CD14-positive monocyte (primary cell): Measurements from ENCODE around the gene GRK7. TPM values are rescaled to one million over a fixed set of nuclear protein-coding genes. Genes with fewer than 3 reads are reported as not detected.

Experiments used
- DNase-seq, 3 donors: peaks; one replicate each; pipeline ENCODE4 v3.0.0-alpha.2; 2011 to 2022
- H2AFZ ChIP-seq: 2 replicates; pipeline ENCODE4 v1.6.0; 2012; ENCODE audit warnings: mild to moderate bottlenecking, low read depth, low read length, inconsistent platforms; ENCODE audit not compliant: insufficient read depth, poor library complexity, severe bottlenecking
- H3K27ac ChIP-seq, 2 donors: 1 replicate in 1 of 2; 2 replicates in 1 of 2; pipeline ENCODE4 v1.5.1; 2012 to 2013; ENCODE audit warnings: low read length in 2 of 2, control low read depth in 1 of 2, inconsistent platforms in 1 of 2, low read depth in 1 of 2, mild to moderate bottlenecking in 1 of 2
- H3K27me3 ChIP-seq, 2 donors: one replicate each; pipeline versions ENCODE4 v1.6.0 to v1.6.1; 2011 to 2013; ENCODE audit warnings: low read length in 2 of 2; ENCODE audit not compliant: control insufficient read depth in 2 of 2, insufficient read depth in 2 of 2
- H3K36me3 ChIP-seq, 2 donors: replicated peaks in 1 of 2; 1 replicate in 1 of 2; 2 replicates in 1 of 2; pipeline versions ENCODE4 v1.5.1 to v1.6.1; 2012 to 2013; ENCODE audit warnings: low read length in 2 of 2, control low read depth in 1 of 2, inconsistent platforms in 1 of 2, mild to moderate bottlenecking in 1 of 2; ENCODE audit not compliant: insufficient read depth in 2 of 2, control insufficient read depth in 1 of 2
- H3K4me1 ChIP-seq, 2 donors: 1 replicate in 1 of 2; 2 replicates in 1 of 2; pipeline versions ENCODE4 v1.5.1 to v1.6.1; 2012 to 2013; ENCODE audit warnings: low read length in 2 of 2, control low read depth in 1 of 2, inconsistent platforms in 1 of 2, mild to moderate bottlenecking in 1 of 2, moderate library complexity in 1 of 2; ENCODE audit not compliant: insufficient read depth in 2 of 2, control insufficient read depth in 1 of 2
- H3K4me2 ChIP-seq: replicated peaks from 2 replicates; pipeline ENCODE3; 2012; ENCODE audit warnings: low read length, moderate library complexity, mild to moderate bottlenecking; ENCODE audit not compliant: poor library complexity, severe bottlenecking; ENCODE audit errors: extremely low read depth
- H3K4me3 ChIP-seq, 3 experiments: fragments of 200-600 bp in 1 of 3; sonication (generic) in 1 of 3; replicated peaks in 1 of 3; 1 replicate in 2 of 3; 2 replicates in 1 of 3; pipeline ENCODE4 v1.5.1; 2011 to 2013; ENCODE audit warnings: low read length in 3 of 3, mild to moderate bottlenecking in 3 of 3, control low read depth in 2 of 3, low read depth in 2 of 3, inconsistent platforms in 1 of 3, moderate library complexity in 1 of 3
- H3K79me2 ChIP-seq: 2 replicates; pipeline ENCODE4 v1.6.0; 2012; ENCODE audit warnings: mild to moderate bottlenecking, control low read depth, inconsistent platforms, low read length, moderate library complexity; ENCODE audit not compliant: insufficient read depth
- H3K9ac ChIP-seq: 2 replicates; pipeline ENCODE4 v1.6.0; 2017; ENCODE audit warnings: low read length, mild to moderate bottlenecking; ENCODE audit not compliant: insufficient read depth, poor library complexity, severe bottlenecking
- H3K9me3 ChIP-seq, 2 donors: replicated peaks in 1 of 2; 1 replicate in 1 of 2; 2 replicates in 1 of 2; pipeline versions ENCODE4 v1.5.1 to v1.6.1; 2012 to 2013; ENCODE audit warnings: low read length in 2 of 2, control low read depth in 1 of 2; ENCODE audit not compliant: control insufficient read depth in 1 of 2, insufficient read depth in 1 of 2
- H4K20me1 ChIP-seq: 2 replicates; pipeline ENCODE4 v1.6.0; 2012; ENCODE audit warnings: mild to moderate bottlenecking, low read length, control low read depth, moderate library complexity; ENCODE audit not compliant: insufficient read depth
- H3K27ac Mint-ChIP-seq, 7 donors: one replicate each; pipeline ENCODE4 v1.8.0; 2020; ENCODE audit warnings: mild to moderate bottlenecking in 7 of 7, mixed read lengths in 7 of 7, moderate library complexity in 6 of 7, inconsistent platforms in 2 of 7
- H3K27me3 Mint-ChIP-seq, 3 donors: one replicate each; pipeline ENCODE4 v1.8.0; 2021 to 2022; ENCODE audit warnings: low read depth in 3 of 3, mild to moderate bottlenecking in 3 of 3, mixed read lengths in 3 of 3, moderate library complexity in 3 of 3, inconsistent platforms in 1 of 3
- H3K36me3 Mint-ChIP-seq, 2 donors: one replicate each; pipeline ENCODE4 v1.8.0; 2020; ENCODE audit warnings: mixed read lengths in 2 of 2, inconsistent platforms in 1 of 2, mild to moderate bottlenecking in 1 of 2
- H3K4me1 Mint-ChIP-seq: one replicate; pipeline ENCODE4 v1.8.0; 2020; ENCODE audit warnings: mild to moderate bottlenecking, mixed read lengths
- H3K4me3 Mint-ChIP-seq, 2 donors: one replicate each; pipeline ENCODE4 v1.8.0; 2020; ENCODE audit warnings: mild to moderate bottlenecking in 2 of 2, mixed read lengths in 2 of 2, moderate library complexity in 1 of 2
- H3K9me3 Mint-ChIP-seq, 7 donors: one replicate each; pipeline ENCODE4 v1.8.0; 2020 to 2022; ENCODE audit warnings: mixed read lengths in 7 of 7, mild to moderate bottlenecking in 6 of 7, moderate library complexity in 6 of 7, inconsistent platforms in 2 of 7
- CTCF ChIP-seq: fragments of 200-600 bp; IDR thresholded peaks from one replicate; pipeline ENCODE4 v1.8.0; 2022; ENCODE audit warnings: antibody characterized with exemption, mild to moderate bottlenecking
- WGBS: methylation state at CpG from one replicate; pipeline ENCODE4 v1.1.5; 2013; ENCODE audit warnings: missing lambda C conversion rate; ENCODE audit not compliant: insufficient coverage; 5-methylcytosine and 5-hydroxymethylcytosine counted together
- intact Hi-C, 2 donors: fragments of 100-400 bp; cut with micrococcal nuclease; formaldehyde crosslinking; loops; one replicate each; pipeline versions ENCODE4 v1.15.0 to v1.15.1; 2023
- polyA plus RNA-seq, 3 donors: library from polyadenylated mRNA; depleted of rRNA in 1 of 3; unstranded in 2 of 3; stranded (reverse) in 1 of 3; fragments of 300-500 nt in 2 of 3; fragments of >200 nt in 1 of 3; fragmentation: Illumina TruSeq in 2 of 3; gene quantifications; 1 replicate in 2 of 3; 2 replicates in 1 of 3; pipeline ENCODE4 v1.2.3, GENCODE V29; 2012 to 2021

Gene GRK7
- polyA plus RNA-seq, 3 donors: 0.04 to 0.07 TPM; not detected in 1

GRCh38 chr3:141795276-141795675 lies 32.1 kb downstream of the GRK7 start:
- no peak overlapping the region for H3K4me3 ChIP-seq
- H3K9me3 ChIP-seq: no peaks in the 10 kb centered on the region
- TF ChIP-seq CTCF: no peak
- no peaks in the 10 kb centered on the region for H4K20me1 ChIP-seq
- peak overlapping the region in 1 of 2 donors; percentile 38 for H3K4me3 Mint-ChIP-seq
- peaks cover 28 to 30% of the 10 kb centered on the region in 2 donors for H3K4me1 ChIP-seq
- 38% methylated on average over 3 of the region's 4 CpGs for WGBS
- peaks cover 1 to 8% (median 2%) of the 10 kb centered on the region in 3 donors for H3K27me3 Mint-ChIP-seq
- intact Hi-C loops: loop anchor here (5.0 to 10.0 kb wide), 3 partner anchors 50 to 82 kb away; partner anchors contain the start of gene ATP1B3 (in 1 of the 2)
- no peak overlapping the region for H2AFZ ChIP-seq
- peaks cover 40% of the 10 kb centered on the region for H3K4me1 Mint-ChIP-seq
- H3K27ac ChIP-seq: no peak overlapping the region
- no peak overlapping the region for H3K4me2 ChIP-seq
- DNase-seq: no peak
- H3K79me2 ChIP-seq: no peaks in the 10 kb centered on the region
- no peaks in the 10 kb centered on the region for H3K36me3 ChIP-seq
- peaks cover 0 to 3% (median 0%) of the 10 kb centered on the region in 7 donors for H3K9me3 Mint-ChIP-seq
- H3K27ac Mint-ChIP-seq: peak overlapping the region in 2 of 7 donors; percentile 66 to 94
- peaks cover 0 to 3% of the 10 kb centered on the region in 2 donors for H3K36me3 Mint-ChIP-seq
- H3K9ac ChIP-seq: no peak overlapping the region
- no peaks in the 10 kb centered on the region for H3K27me3 ChIP-seq

GRCh38 chr3:141795741-141796080 lies 32.5 kb downstream of the GRK7 start:
- peaks cover 28 to 30% of the 10 kb centered on the region in 2 donors for H3K4me1 ChIP-seq
- peaks cover 1 to 8% (median 2%) of the 10 kb centered on the region in 3 donors for H3K27me3 Mint-ChIP-seq

More at GRCh38 chr3:141795741-141796080, 32.5 kb downstream of the GRK7 start:
- peak overlapping the region; percentile 93 for H2AFZ ChIP-seq
- no peak overlapping the region for H3K9ac ChIP-seq
- H3K4me3 Mint-ChIP-seq: peak overlapping the region in 1 of 2 donors; percentile 98
- H3K4me2 ChIP-seq: peak overlapping the region; percentile 77
- WGBS: 53% methylated on average over 5 of the region's 5 CpGs
- H3K27me3 ChIP-seq: no peaks in the 10 kb centered on the region
- TF ChIP-seq CTCF: no peak
- peaks cover 0 to 3% of the 10 kb centered on the region in 2 donors for H3K36me3 Mint-ChIP-seq
- H3K4me3 ChIP-seq: peak overlapping the region in 1 of 3 experiments; percentile 81
- intact Hi-C loops: loop anchor here (5.0 to 10.0 kb wide), 3 partner anchors 51 to 82 kb away; partner anchors contain the start of gene ATP1B3 (in 1 of the 2)
- no peaks in the 10 kb centered on the region for H3K79me2 ChIP-seq
- no peaks in the 10 kb centered on the region for H3K9me3 ChIP-seq
- no peak for DNase-seq
- no peak overlapping the region for H3K27ac ChIP-seq
- peaks cover 40% of the 10 kb centered on the region for H3K4me1 Mint-ChIP-seq
- H3K36me3 ChIP-seq: no peaks in the 10 kb centered on the region
- H3K9me3 Mint-ChIP-seq: peaks cover 0 to 3% (median 0%) of the 10 kb centered on the region in 7 donors
- H3K27ac Mint-ChIP-seq: peak overlapping the region in 5 of 7 donors; percentile 13 to 94 (median 86)
- no peaks in the 10 kb centered on the region for H4K20me1 ChIP-seq
